ENCODE results near the gene DLG2. TPM values are rescaled to one million over a fixed set of nuclear protein-coding genes. Genes with fewer than 3 reads are reported as not detected.

The DLG2 gene
- total RNA-seq, 1 experiment from 2014 or later: 12.1 TPM

- H3K27me3 ChIP-seq: no peaks in the 10 kb centered on the region
- no peak overlapping the region for H3K4me3 ChIP-seq
- no peak overlapping the region for H3K27ac ChIP-seq
- no peaks in the 10 kb centered on the region for H3K4me1 ChIP-seq
- H3K36me3 ChIP-seq: no peaks in the 10 kb centered on the region
- no peaks in the 10 kb centered on the region for H3K9me3 ChIP-seq (replicated peaks)
- no peak for DNase-seq
These were observed 2104.2 kb downstream of the DLG2 start for GRCh38 chr11:83522911-83523310.

GRCh38 chr11:83521647-83522596 is 2105.2 kb downstream of the DLG2 start:
- H3K36me3 ChIP-seq: no peaks in the 10 kb centered on the region
- no peaks in the 10 kb centered on the region; the same call in 1 of the 2 replicates for H3K9me3 ChIP-seq (replicated peaks)
- no peak overlapping the region for H3K4me3 ChIP-seq
- no peaks in the 10 kb centered on the region for H3K27me3 ChIP-seq
- no peaks in the 10 kb centered on the region for H3K4me1 ChIP-seq
- DNase-seq: peak; percentile 11 to 34
- no peak overlapping the region for H3K27ac ChIP-seq

GRCh38 chr11:83520849-83521248 is 2106.3 kb downstream of the DLG2 start:
- DNase-seq: no peak
- H3K27me3 ChIP-seq: no peaks in the 10 kb centered on the region
- H3K9me3 ChIP-seq (replicated peaks): no peaks in the 10 kb centered on the region; the same call in 1 of the 2 replicates
- no peaks in the 10 kb centered on the region for H3K4me1 ChIP-seq
- no peak overlapping the region for H3K4me3 ChIP-seq
- no peaks in the 10 kb centered on the region for H3K36me3 ChIP-seq
- no peak overlapping the region for H3K27ac ChIP-seq

GRCh38 chr11:83511646-83512045 is 2115.5 kb downstream of the DLG2 start:
- Histone ChIP-seq H3K4me3 (no peak overlapping the region), H3K27me3 (no peaks in the 10 kb centered on the region), H3K27ac (no peak overlapping the region), H3K4me1 (no peaks in the 10 kb centered on the region), H3K9me3 (replicated peaks) (peaks cover 4% of the 10 kb centered on the region; the same call in 1 of the 2 replicates), H3K36me3 (no peaks in the 10 kb centered on the region)
- DNase-seq: no peak

- peak in 1 of 2 experiments; percentile 18 for DNase-seq
- no peaks in the 10 kb centered on the region for H3K27me3 ChIP-seq
- peaks cover 4% of the 10 kb centered on the region; the same call in 1 of the 2 replicates for H3K9me3 ChIP-seq (replicated peaks)
- H3K4me1 ChIP-seq: no peaks in the 10 kb centered on the region
- no peak overlapping the region for H3K4me3 ChIP-seq
- no peaks in the 10 kb centered on the region for H3K36me3 ChIP-seq
- no peak overlapping the region for H3K27ac ChIP-seq
These were observed 2116.3 kb downstream of the DLG2 start for GRCh38 chr11:83510530-83511460.

GRCh38 chr11:83508804-83509203 is 2118.3 kb downstream of the DLG2 start:
- Histone ChIP-seq H3K27ac (no peak overlapping the region), H3K4me1 (no peaks in the 10 kb centered on the region), H3K9me3 (replicated peaks) (peaks cover 4% of the 10 kb centered on the region; the same call in 1 of the 2 replicates), H3K27me3 (no peaks in the 10 kb centered on the region), H3K4me3 (no peak overlapping the region), H3K36me3 (no peaks in the 10 kb centered on the region)
- DNase-seq: peak in 1 of 2 experiments; percentile 9

- H3K9me3 ChIP-seq (replicated peaks): no peaks in the 10 kb centered on the region
- no peaks in the 10 kb centered on the region for H3K27me3 ChIP-seq
- no peak for DNase-seq
- H3K27ac ChIP-seq: no peak overlapping the region
- no peaks in the 10 kb centered on the region for H3K36me3 ChIP-seq
- no peaks in the 10 kb centered on the region for H3K4me1 ChIP-seq
- H3K4me3 ChIP-seq: no peak overlapping the region
These were observed 2125.1 kb downstream of the DLG2 start for GRCh38 chr11:83502041-83502440.

- no peaks in the 10 kb centered on the region; the same call in 1 of the 2 replicates for H3K27me3 ChIP-seq
- no peaks in the 10 kb centered on the region for H3K4me1 ChIP-seq
- H3K36me3 ChIP-seq: no peaks in the 10 kb centered on the region
- H3K4me3 ChIP-seq: no peak overlapping the region
- no peaks in the 10 kb centered on the region for H3K9me3 ChIP-seq (replicated peaks)
- no peak overlapping the region for H3K27ac ChIP-seq
- DNase-seq: no peak
These were observed 2133.2 kb downstream of the DLG2 start for GRCh38 chr11:83493917-83494316.

GRCh38 chr11:83493034-83493433 is 2134.1 kb downstream of the DLG2 start:
- Histone ChIP-seq H3K9me3 (replicated peaks) (no peaks in the 10 kb centered on the region), H3K27ac (no peak overlapping the region), H3K27me3 (no peaks in the 10 kb centered on the region; the same call in 1 of the 2 replicates), H3K4me1 (no peaks in the 10 kb centered on the region), H3K4me3 (no peak overlapping the region), H3K36me3 (no peaks in the 10 kb centered on the region)
- DNase-seq: no peak

- Histone ChIP-seq H3K27ac (no peak overlapping the region), H3K36me3 (no peaks in the 10 kb centered on the region), H3K4me1 (no peaks in the 10 kb centered on the region), H3K9me3 (replicated peaks) (no peaks in the 10 kb centered on the region), H3K4me3 (no peak overlapping the region), H3K27me3 (0 out of 2 replicates have a peak, but pooled peaks cover 4% of the 10 kb centered on the region)
- DNase-seq: no peak
These were observed 2143.3 kb downstream of the DLG2 start for GRCh38 chr11:83483808-83484207.

- Histone ChIP-seq H3K27me3 (0 out of 2 replicates have a peak, but pooled peaks cover 4% of the 10 kb centered on the region), H3K9me3 (replicated peaks) (no peaks in the 10 kb centered on the region), H3K4me1 (no peaks in the 10 kb centered on the region), H3K27ac (no peak overlapping the region), H3K4me3 (no peak overlapping the region), H3K36me3 (no peaks in the 10 kb centered on the region)
- DNase-seq: no peak
These were observed 2146.3 kb downstream of the DLG2 start for GRCh38 chr11:83480811-83481210.

- Histone ChIP-seq H3K4me3 (no peak overlapping the region), H3K36me3 (no peaks in the 10 kb centered on the region), H3K27ac (no peak overlapping the region), H3K9me3 (replicated peaks) (no peaks in the 10 kb centered on the region), H3K27me3 (0 out of 2 replicates have a peak, but pooled peaks cover 4% of the 10 kb centered on the region), H3K4me1 (no peaks in the 10 kb centered on the region)
- no peak for DNase-seq
These were observed 2146.9 kb downstream of the DLG2 start for GRCh38 chr11:83480251-83480650.

GRCh38 chr11:83477772-83478171 is 2149.4 kb downstream of the DLG2 start:
- DNase-seq: no peak
- no peaks in the 10 kb centered on the region for H3K36me3 ChIP-seq
- H3K27me3 ChIP-seq: 0 out of 2 replicates have a peak, but pooled peaks cover 4% of the 10 kb centered on the region
- no peaks in the 10 kb centered on the region for H3K4me1 ChIP-seq
- H3K9me3 ChIP-seq (replicated peaks): no peaks in the 10 kb centered on the region
- no peak overlapping the region for H3K27ac ChIP-seq
- no peak overlapping the region for H3K4me3 ChIP-seq

- DNase-seq: no peak
- H3K27me3 ChIP-seq: 0 out of 2 replicates have a peak, but pooled peaks cover 4% of the 10 kb centered on the region
- no peak overlapping the region for H3K27ac ChIP-seq
- no peak overlapping the region for H3K4me3 ChIP-seq
- no peaks in the 10 kb centered on the region for H3K9me3 ChIP-seq (replicated peaks)
- H3K4me1 ChIP-seq: no peaks in the 10 kb centered on the region
- H3K36me3 ChIP-seq: no peaks in the 10 kb centered on the region
These were observed 2151.4 kb downstream of the DLG2 start for GRCh38 chr11:83475760-83476159.

Data from SJCRH30 (cell line).